HG03457 (cell line): ENCODE results near the gene FAM107B.

Experiments used
- ATAC-seq: cut with Tn5 transposase; IDR thresholded peaks from one replicate; pipeline ENCODE4 v1.9.1; 2021; ENCODE audit warnings: moderate number of reproducible peaks; ENCODE audit not compliant: unreplicated experiment

FAM107B gene

GRCh38 chr10:14476641-14477407, 297.9 kb downstream of the FAM107B start:
- no peak for ATAC-seq

GRCh38 chr10:14476006-14476405, 298.7 kb downstream of the FAM107B start:
- no peak for ATAC-seq

- no peak for ATAC-seq
These were observed 300.0 kb downstream of the FAM107B start for GRCh38 chr10:14474656-14475055.

GRCh38 chr10:14470920-14471319, 303.8 kb downstream of the FAM107B start:
- ATAC-seq, result no peak

- no peak for ATAC-seq
These were observed 306.0 kb downstream of the FAM107B start for GRCh38 chr10:14468726-14469125.
